KMS-11 (cell line): ENCODE results near the gene NAA10.
A peak's percentile ranks its signal among the peaks of the same experiment; 100 is the strongest.

Experiments used
- H2AFZ ChIP-seq: fragments of 200-600 bp; sonication (generic); 2 replicates; pipeline ENCODE4 v1.6.1; 2016; ENCODE audit warnings: antibody characterized with exemption, mixed run types, low read depth
- H3K27ac ChIP-seq: fragments of 200-600 bp; sonication (generic); 2 replicates; pipeline ENCODE4 v1.6.1; 2016; ENCODE audit warnings: mild to moderate bottlenecking, mixed run types
- H3K27me3 ChIP-seq: fragments of 200-600 bp; sonication (generic); 2 replicates; pipeline ENCODE4 v1.6.1; 2017; ENCODE audit warnings: mild to moderate bottlenecking, low read depth, mixed run types, moderate library complexity; ENCODE audit not compliant: insufficient read depth
- H3K36me3 ChIP-seq: fragments of 200-600 bp; sonication (generic); 2 replicates; pipeline ENCODE4 v1.6.1; 2017; ENCODE audit warnings: mild to moderate bottlenecking, mixed run types; ENCODE audit not compliant: insufficient read depth
- H3K4me1 ChIP-seq: fragments of 200-600 bp; sonication (generic); 2 replicates; pipeline ENCODE4 v1.6.1; 2016; ENCODE audit warnings: mild to moderate bottlenecking, low read depth, mixed run types; ENCODE audit not compliant: poor library complexity, severe bottlenecking
- H3K4me2 ChIP-seq: fragments of 200-600 bp; sonication (generic); 2 replicates; pipeline ENCODE4 v1.7.0; 2016; ENCODE audit warnings: mild to moderate bottlenecking, mixed run types
- H3K4me3 ChIP-seq: fragments of 200-600 bp; sonication (generic); IDR thresholded peaks from 2 replicates; pipeline ENCODE4 v1.6.1; 2017; ENCODE audit warnings: low read depth, low read length, mixed read lengths; ENCODE audit not compliant: insufficient read depth
- H3K79me2 ChIP-seq: fragments of 200-600 bp; sonication (generic); 2 replicates; pipeline ENCODE4 v1.6.1; 2016; ENCODE audit warnings: low read depth, mixed run types; ENCODE audit not compliant: insufficient read depth
- H3K9ac ChIP-seq: fragments of 200-600 bp; sonication (generic); 2 replicates; pipeline ENCODE4 v1.6.1; 2016; ENCODE audit warnings: mild to moderate bottlenecking, mixed run types
- H4K20me1 ChIP-seq: fragments of 200-600 bp; sonication (generic); 2 replicates; pipeline ENCODE4 v1.6.1; 2016; ENCODE audit warnings: mild to moderate bottlenecking, mixed run types; ENCODE audit not compliant: insufficient read depth
- CTCF ChIP-seq: fragments of 200-600 bp; sonication (generic); conservative IDR thresholded peaks from 2 replicates; pipeline ENCODE4 v1.6.1; 2017; ENCODE audit warnings: low read depth, mild to moderate bottlenecking, antibody characterized with exemption, low read length, moderate library complexity, mixed read lengths

NAA10 gene

DNA sequence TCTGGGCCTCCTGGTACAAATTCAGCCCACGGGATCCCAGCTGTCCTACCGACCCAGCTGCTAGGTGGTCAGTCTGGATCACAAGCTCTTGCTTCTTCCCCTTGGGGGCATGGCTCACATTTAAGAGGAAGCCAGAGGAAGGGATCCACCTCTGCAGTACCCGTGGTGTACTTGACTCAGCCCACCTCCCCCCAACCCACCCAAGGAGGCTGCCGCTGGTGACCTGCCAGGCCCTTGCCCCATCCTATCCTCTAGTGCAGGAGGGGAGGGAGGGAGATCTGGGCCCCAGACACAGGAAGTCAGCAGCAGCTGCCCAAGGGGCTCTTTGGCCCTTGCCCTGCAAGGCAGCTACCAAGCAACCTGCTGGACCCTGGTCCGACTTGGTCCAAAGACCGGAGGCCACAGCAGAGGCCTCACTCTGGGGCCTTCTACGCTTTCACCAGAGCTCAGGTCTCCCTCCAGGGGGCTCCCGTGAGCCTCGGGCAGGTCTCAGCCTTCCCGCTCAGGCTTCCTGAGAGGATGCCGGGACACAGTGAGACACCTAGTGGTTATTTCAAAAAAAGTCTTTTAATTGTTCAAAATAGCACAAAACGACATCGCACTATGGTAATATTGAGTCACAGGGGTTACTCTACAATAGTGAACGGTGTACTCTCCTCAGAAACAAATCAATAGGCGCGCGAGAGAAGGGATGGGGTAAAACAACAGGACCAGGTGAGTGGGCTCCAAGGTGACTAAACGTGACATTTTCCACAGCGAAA is 12.4 kb upstream of the NAA10 start:
- Histone ChIP-seq H3K79me2 (no peaks in the 10 kb centered on the region), H3K27me3 (no peaks in the 10 kb centered on the region), H3K4me3 (no peak overlapping the region), H2AFZ (no peak overlapping the region), H3K9ac (no peak overlapping the region), H3K36me3 (no peaks in the 10 kb centered on the region), H3K4me2 (no peak overlapping the region), H4K20me1 (no peaks in the 10 kb centered on the region), H3K4me1 (peaks cover 4% of the 10 kb centered on the region), H3K27ac (no peak overlapping the region; the same call in 1 of the 2 replicates)
- TF ChIP-seq CTCF, result peak; percentile 91

DNA sequence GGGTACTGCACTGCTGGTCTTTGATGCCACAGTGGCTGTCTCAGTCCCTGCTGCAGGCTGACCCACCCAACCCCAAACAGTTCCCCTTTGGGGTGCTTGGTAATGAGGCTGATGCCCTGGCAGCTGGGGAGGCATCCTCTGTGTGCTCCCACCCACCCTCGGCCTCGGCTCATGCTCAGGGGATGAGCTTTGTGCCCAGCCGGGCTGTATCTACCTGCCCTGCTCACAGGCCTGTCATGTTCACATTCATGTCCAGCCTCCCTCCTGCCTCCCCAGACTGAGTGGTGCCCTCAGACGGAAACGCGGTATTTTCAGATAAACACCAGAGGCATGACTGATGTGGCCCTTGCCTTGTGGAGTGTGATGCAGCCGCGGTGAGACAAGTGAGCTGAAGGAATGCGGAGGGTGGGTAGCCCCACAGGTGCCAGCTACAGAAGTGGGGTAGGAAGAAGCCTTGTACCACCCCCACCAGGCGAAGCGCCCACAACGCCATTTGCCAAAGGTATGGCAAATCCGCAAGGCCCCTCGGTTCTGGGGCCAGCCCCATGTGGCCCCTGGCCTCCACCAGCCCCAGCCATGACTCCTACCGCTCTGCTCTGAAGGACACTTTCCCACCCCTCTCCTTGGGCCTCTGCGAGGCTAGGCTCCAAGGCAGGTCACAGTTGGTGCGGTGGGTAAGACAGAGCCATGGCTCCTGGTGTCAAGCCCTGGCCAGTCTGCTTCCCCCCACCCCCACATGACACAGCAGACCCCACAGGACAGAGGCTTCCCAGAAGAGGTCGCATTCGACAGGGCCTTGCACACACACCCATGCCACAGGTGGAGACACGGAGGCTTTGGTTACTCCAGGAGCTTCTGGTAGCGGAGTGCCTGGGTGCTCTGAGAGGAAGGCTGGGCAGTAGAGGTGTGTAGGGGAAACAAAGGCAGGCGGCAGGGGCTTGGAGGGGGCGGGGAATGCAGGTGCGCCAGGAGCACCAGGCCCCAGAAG is 11.4 kb upstream of the NAA10 start:
- Histone ChIP-seq H3K4me1 (peaks cover 4% of the 10 kb centered on the region), H3K9ac (no peak overlapping the region), H3K27ac (no peak overlapping the region), H3K27me3 (no peaks in the 10 kb centered on the region), H4K20me1 (no peaks in the 10 kb centered on the region), H3K4me3 (no peak overlapping the region), H2AFZ (no peak overlapping the region), H3K79me2 (no peaks in the 10 kb centered on the region), H3K36me3 (no peaks in the 10 kb centered on the region), H3K4me2 (no peak overlapping the region)
- no peak for TF ChIP-seq CTCF

DNA sequence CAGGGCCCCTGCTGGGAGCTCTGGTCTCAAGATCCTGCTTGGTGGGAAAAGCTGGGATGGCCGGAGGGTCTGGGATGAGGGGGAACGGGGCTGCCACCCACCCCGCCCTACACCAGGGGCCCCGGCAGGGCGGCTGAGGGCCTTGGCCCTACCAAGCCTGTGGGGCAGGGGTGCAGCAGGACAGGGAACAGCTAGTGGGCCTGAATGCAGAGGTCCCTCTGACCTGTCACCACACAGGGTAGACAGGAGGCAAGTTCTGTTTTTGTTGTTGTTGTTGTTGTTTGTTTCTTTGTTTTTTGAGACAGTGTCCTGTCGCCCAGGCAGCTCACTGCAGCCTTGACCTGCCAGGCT is 9.9 kb upstream of the NAA10 start:
- Histone ChIP-seq H3K4me3 (no peak overlapping the region), H3K27ac (no peak overlapping the region), H2AFZ (no peak overlapping the region), H3K79me2 (no peaks in the 10 kb centered on the region), H3K4me2 (no peak overlapping the region), H4K20me1 (no peaks in the 10 kb centered on the region), H3K4me1 (peaks cover 4% of the 10 kb centered on the region), H3K27me3 (no peaks in the 10 kb centered on the region), H3K9ac (no peak overlapping the region), H3K36me3 (no peaks in the 10 kb centered on the region)
- no peak for TF ChIP-seq CTCF

DNA sequence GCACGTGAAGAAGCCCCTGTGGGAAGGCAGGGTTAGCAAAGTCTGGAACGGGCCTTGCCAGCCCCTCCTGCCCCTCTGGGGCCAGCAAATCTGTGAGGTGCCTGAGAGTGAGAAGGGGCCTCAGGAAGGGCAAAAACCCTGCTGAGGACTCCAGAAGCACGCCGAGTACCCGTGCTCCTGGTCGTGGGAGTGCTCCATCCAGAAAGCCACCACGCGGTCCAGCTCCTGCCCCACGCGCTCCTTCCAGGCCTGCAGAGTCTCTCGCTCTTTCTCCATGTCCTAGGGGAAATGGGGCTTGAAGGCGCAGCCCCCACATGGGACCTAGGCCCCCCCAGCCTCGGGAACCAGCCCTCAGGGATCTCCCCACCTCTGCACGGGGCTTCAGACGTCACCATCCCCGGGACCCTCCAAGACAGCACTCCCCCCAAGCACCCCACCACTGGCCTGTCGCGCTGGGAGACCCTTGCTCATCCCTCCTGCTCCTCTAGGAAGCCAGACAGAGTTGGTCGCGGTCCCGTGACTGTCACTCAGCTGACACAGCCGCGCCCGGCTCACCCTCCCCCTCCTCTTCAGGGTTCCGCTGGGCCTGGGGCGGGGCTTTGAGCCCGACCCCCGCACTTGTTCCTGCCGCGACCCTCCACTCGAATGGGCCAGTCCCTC is 9.4 kb upstream of the NAA10 start, which contains the start of gene RENBP:
Gene RENBP, minus strand, starts transcription at position 504 of the 660 bp plus-strand sequence. Its CDS starts 33 bp downstream, at position 471.
- Histone ChIP-seq H3K9ac (no peak within 1 kb of the TSS), H4K20me1 (no peaks in the 10 kb centered on the region), H3K27me3 (no peaks in the 10 kb centered on the region), H2AFZ (no peak within 1 kb of the TSS), H3K79me2 (no peaks in the 10 kb centered on the region), H3K4me1 (peaks cover 4% of the 10 kb centered on the region), H3K4me2 (no peak within 1 kb of the TSS), H3K36me3 (no peaks in the 10 kb centered on the region), H3K4me3 (no peak within 1 kb of the TSS), H3K27ac (no peak within 1 kb of the TSS)
- TF ChIP-seq CTCF, result no peak
